H1 (cell line): ENCODE measurements around the gene SHANK1. TPM values are rescaled to one million over a fixed set of nuclear protein-coding genes. Genes with fewer than 3 reads are reported as not detected.
A peak's percentile ranks its signal among the peaks of the same experiment; 100 is the strongest.

Experiments used
- CTCF ChIA-PET: fragments of 300-600 bp; sonication (Branson Sonifier 250); formaldehyde crosslinking; loops from one replicate; lab custom pipeline; 2021; ENCODE audit not compliant: partially characterized antibody; lab: Charles Lee
- POLR2A ChIA-PET: fragments of 300-600 bp; sonication (Branson Sonifier 250); formaldehyde crosslinking; loops from one replicate; lab custom pipeline; 2021; ENCODE audit warnings: inconsistent platforms; ENCODE audit not compliant: partially characterized antibody; lab: Charles Lee
- DNase-seq, 2 experiments: peaks; one replicate each; pipeline versions ENCODE4 v3.0.0 to v3.0.0-alpha.2; 2010 to 2022; ENCODE audit warnings: low spot score in 2 of 2, low read depth in 1 of 2, mixed read lengths in 1 of 2
- FAIRE-seq: peaks from 2 replicates; lab custom pipeline; 2011; peaks lifted over from hg19 to GRCh38; lab: Jason Lieb, UNC
- H2AFZ ChIP-seq: 2 replicates; pipeline ENCODE4 v1.8.1; 2012; ENCODE audit warnings: low read length, inconsistent platforms
- H2AK5ac ChIP-seq: 2 replicates; pipeline ENCODE4 v1.6.1; 2013; ENCODE audit warnings: low read depth, low read length
- H2BK120ac ChIP-seq: replicated peaks from 2 replicates; pipeline ENCODE3; 2013; ENCODE audit warnings: low read depth, low read length, inconsistent platforms
- H2BK12ac ChIP-seq: 2 replicates; pipeline ENCODE4 v1.6.1; 2013; ENCODE audit warnings: low read depth, low read length
- H2BK15ac ChIP-seq: 2 replicates; pipeline ENCODE4 v1.6.1; 2013; ENCODE audit warnings: low read length
- H2BK20ac ChIP-seq: 2 replicates; pipeline ENCODE4 v1.6.1; 2013; ENCODE audit warnings: low read length
- H2BK5ac ChIP-seq: 2 replicates; pipeline ENCODE4 v1.6.1; 2013; ENCODE audit warnings: low read depth, low read length
- H3K14ac ChIP-seq: 2 replicates; pipeline ENCODE4 v1.6.1; 2013; ENCODE audit warnings: inconsistent platforms; ENCODE audit not compliant: insufficient read length
- H3K18ac ChIP-seq: 2 replicates; pipeline ENCODE4 v1.6.1; 2013; ENCODE audit warnings: low read length; ENCODE audit errors: extremely low read depth
- H3K23ac ChIP-seq: 2 replicates; pipeline ENCODE4 v1.6.1; 2013; ENCODE audit warnings: inconsistent platforms; ENCODE audit not compliant: insufficient read length
- H3K23me2 ChIP-seq: 2 replicates; pipeline ENCODE4 v1.6.1; 2013; ENCODE audit warnings: low read depth, low read length
- H3K27ac ChIP-seq: 2 replicates; pipeline ENCODE4 v1.6.1; 2011; ENCODE audit warnings: low read depth, low read length, inconsistent platforms
- H3K27me3 ChIP-seq, 4 experiments: replicated peaks in 1 of 4; 1 replicate in 1 of 4; 2 replicates in 3 of 4; pipeline versions ENCODE4 v1.6.1 to v1.8.1; 2011 to 2013; ENCODE audit warnings: low read length in 3 of 4, mild to moderate bottlenecking in 3 of 4, inconsistent platforms in 2 of 4, mixed read lengths in 2 of 4, moderate library complexity in 1 of 4; ENCODE audit not compliant: control insufficient read depth in 3 of 4, insufficient read depth in 3 of 4; ENCODE audit errors: extremely low read depth in 1 of 4
- H3K36me3 ChIP-seq, 4 experiments: 2 replicates each; pipeline versions ENCODE4 v1.6.1 to v1.8.1; 2011 to 2013; ENCODE audit warnings: mild to moderate bottlenecking in 4 of 4, low read length in 3 of 4, moderate library complexity in 2 of 4, control low read depth in 1 of 4, inconsistent platforms in 1 of 4; ENCODE audit not compliant: insufficient read depth in 4 of 4, control insufficient read depth in 2 of 4
- H3K4ac ChIP-seq: replicated peaks from 2 replicates; pipeline ENCODE3; 2013; ENCODE audit warnings: low read length, low read depth, mixed read lengths, inconsistent platforms; ENCODE audit not compliant: insufficient read length
- H3K4me1 ChIP-seq, 4 experiments: replicated peaks in 1 of 4; 1 replicate in 1 of 4; 2 replicates in 3 of 4; pipeline versions ENCODE4 v1.6.1 to v1.8.1; 2011 to 2013; ENCODE audit warnings: low read length in 3 of 4, inconsistent platforms in 2 of 4, mixed read lengths in 1 of 4; ENCODE audit not compliant: insufficient read depth in 4 of 4, control insufficient read depth in 3 of 4
- H3K4me2 ChIP-seq, 2 experiments: 2 replicates each; pipeline versions ENCODE4 v1.6.1 to v1.8.1; 2011 to 2013; ENCODE audit warnings: low read depth in 2 of 2, low read length in 2 of 2, control low read depth in 1 of 2, inconsistent platforms in 1 of 2, mild to moderate bottlenecking in 1 of 2; ENCODE audit not compliant: insufficient read depth in 1 of 2
- H3K4me3 ChIP-seq, 4 experiments: fragments of 200-600, 300-600 bp in 1 of 4; sonication (generic), shearing (Covaris generic), sonication (Bioruptor Twin) in 1 of 4; 2 replicates each; pipeline versions ENCODE4 v1.5.1 to v1.8.1; 2011 to 2016; ENCODE audit warnings: low read length in 4 of 4, low read depth in 3 of 4, control low read depth in 2 of 4, inconsistent platforms in 2 of 4, mild to moderate bottlenecking in 2 of 4, mixed read lengths in 1 of 4, moderate library complexity in 1 of 4; ENCODE audit not compliant: insufficient read depth in 2 of 4; ENCODE audit errors: extremely low read depth in 1 of 4
- H3K56ac ChIP-seq: replicated peaks from 2 replicates; pipeline ENCODE3; 2013; ENCODE audit warnings: low read depth, mild to moderate bottlenecking, mixed read lengths, low read length, inconsistent platforms; ENCODE audit not compliant: insufficient read length
- H3K79me1 ChIP-seq: 2 replicates; pipeline ENCODE4 v1.6.1; 2013; ENCODE audit warnings: low read depth, low read length, control low read depth
- H3K79me2 ChIP-seq, 2 experiments: 2 replicates each; pipeline versions ENCODE4 v1.6.1 to v1.8.1; 2012 to 2013; ENCODE audit warnings: low read length in 2 of 2, mild to moderate bottlenecking in 2 of 2, inconsistent platforms in 1 of 2; ENCODE audit not compliant: insufficient read depth in 2 of 2, control insufficient read depth in 1 of 2
- H3K9ac ChIP-seq, 4 experiments: replicated peaks in 1 of 4; 1 replicate in 1 of 4; 2 replicates in 3 of 4; pipeline versions ENCODE4 v1.6.1 to v1.8.1; 2011 to 2013; ENCODE audit warnings: low read depth in 3 of 4, low read length in 3 of 4, control low read depth in 2 of 4, mild to moderate bottlenecking in 2 of 4, moderate library complexity in 2 of 4, inconsistent platforms in 1 of 4; ENCODE audit errors: extremely low read depth in 1 of 4
- H3K9me3 ChIP-seq, 2 experiments: 2 replicates each; pipeline versions ENCODE4 v1.6.1 to v1.8.1; 2012 to 2013; ENCODE audit warnings: mild to moderate bottlenecking in 2 of 2, moderate library complexity in 2 of 2, control low read depth in 1 of 2, inconsistent platforms in 1 of 2, low read depth in 1 of 2, low read length in 1 of 2, mixed read lengths in 1 of 2; ENCODE audit not compliant: insufficient read depth in 2 of 2
- H4K20me1 ChIP-seq, 2 experiments: replicated peaks in 1 of 2; 2 replicates each; pipeline versions ENCODE3 to v1.8.1; 2011 to 2013; ENCODE audit warnings: inconsistent platforms in 2 of 2, low read length in 2 of 2, mild to moderate bottlenecking in 1 of 2; ENCODE audit not compliant: insufficient read depth in 2 of 2, control insufficient read depth in 1 of 2
- H4K5ac ChIP-seq: 2 replicates; pipeline ENCODE4 v1.6.1; 2013; ENCODE audit warnings: low read length, low read depth, mixed read lengths, inconsistent platforms; ENCODE audit not compliant: insufficient read length
- H4K8ac ChIP-seq: 2 replicates; pipeline ENCODE4 v1.8.0; 2013; ENCODE audit warnings: mild to moderate bottlenecking, moderate library complexity, low read length, inconsistent platforms; ENCODE audit not compliant: insufficient read depth; ENCODE audit errors: extremely low read depth
- H4K91ac ChIP-seq: replicated peaks from 2 replicates; pipeline ENCODE3; 2013; ENCODE audit warnings: low read length, mixed read lengths, inconsistent platforms; ENCODE audit not compliant: insufficient read length
- EP300 ChIP-seq, 2 experiments: IDR thresholded peaks; 1 replicate in 1 of 2; 2 replicates in 1 of 2; pipeline ENCODE4 v1.6.1; 2011 to 2012; ENCODE audit warnings: low read depth in 2 of 2, low read length in 2 of 2, mild to moderate bottlenecking in 2 of 2, borderline replicate concordance in 1 of 2, inconsistent platforms in 1 of 2, moderate library complexity in 1 of 2
- JUND ChIP-seq: IDR thresholded peaks from 2 replicates; pipeline ENCODE4 v1.6.1; 2011; ENCODE audit warnings: mild to moderate bottlenecking, improper control_type of control experiment, low read length
- KDM1A ChIP-seq: fragments of 200-600, 300-600 bp; sonication (generic); IDR thresholded peaks from 2 replicates; pipeline ENCODE4 v1.7.1; 2016; ENCODE audit warnings: mild to moderate bottlenecking, low read length, borderline replicate concordance
- POU5F1 ChIP-seq: IDR thresholded peaks from 2 replicates; pipeline ENCODE4 v1.6.1; 2011; ENCODE audit warnings: low read depth, mild to moderate bottlenecking, low read length, moderate library complexity
- RNF2 ChIP-seq: fragments of 200-900, 300-1000 bp; sonication (generic); IDR thresholded peaks from 2 replicates; pipeline ENCODE4 v1.7.1; 2016; ENCODE audit warnings: borderline replicate concordance, low read depth, mild to moderate bottlenecking, antibody characterized with exemption, low read length; ENCODE audit not compliant: poor library complexity, severe bottlenecking; ENCODE audit errors: missing control alignments
- ZNF274 ChIP-seq: IDR thresholded peaks from 2 replicates; pipeline ENCODE4 v1.7.0; 2012; ENCODE audit warnings: low read length, borderline replicate concordance; ENCODE audit errors: extremely low read depth
- WGBS, 2 experiments: shearing (Covaris generic) in 1 of 2; methylation state at CpG; one replicate each; pipeline versions ENCODE4 v1.1.6 to v1.1.7; 2013 to 2015; ENCODE audit warnings: low lambda C conversion rate in 2 of 2, mixed read lengths in 2 of 2, inconsistent platforms in 1 of 2, low coverage in 1 of 2, missing lambda C conversion rate in 1 of 2; ENCODE audit not compliant: insufficient replicate concordance in 2 of 2, insufficient coverage in 1 of 2, insufficient read length in 1 of 2; ENCODE audit errors: extremely low coverage in 1 of 2, missing lambda C conversion rate in 1 of 2; 5-methylcytosine and 5-hydroxymethylcytosine counted together
- polyA plus RNA-seq, 7 experiments: library from polyadenylated mRNA; depleted of rRNA in 3 of 7; stranded (reverse) in 5 of 7; unstranded in 2 of 7; fragments of >200 nt in 5 of 7; fragments of 200-250 nt in 2 of 7; gene quantifications; 1 replicate in 5 of 7; 2 replicates in 1 of 7; 4 replicates in 1 of 7; pipeline versions ENCODE4 v1.2.1 to v1.2.3, GENCODE V29; 2011 to 2013; ENCODE audit warnings: missing spikeins in 2 of 7, mixed read lengths in 2 of 7
- total RNA-seq: library from RNA; stranded (reverse); fragmentation: NEBNext Ultra II Directional; extraction: Animal tissue kit (Norgen Biotek cat#: 25700); gene quantifications from 2 replicates; pipeline ENCODE4 v1.2.1, GENCODE V29; 2021
- TF ChIP-seq, protein P1 (sequence below), 3 experiments: IDR thresholded peaks; 1 replicate in 2 of 3; 2 replicates in 1 of 3; pipeline versions ENCODE4 v1.5.1 to v1.6.1; 2011; ENCODE audit warnings: low read length in 3 of 3, mild to moderate bottlenecking in 3 of 3, inconsistent platforms in 2 of 3, low read depth in 1 of 3, moderate library complexity in 1 of 3; ENCODE audit not compliant: insufficient read depth in 1 of 3; ENCODE audit errors: control extremely low read depth in 1 of 3

The SHANK1 gene
- total and polyA plus RNA-seq, 2 of the 8 experiments (the other 6 are each of a cell fraction or from before 2014, with no cell fraction given): 1.1 to 3.7 TPM

DNA sequence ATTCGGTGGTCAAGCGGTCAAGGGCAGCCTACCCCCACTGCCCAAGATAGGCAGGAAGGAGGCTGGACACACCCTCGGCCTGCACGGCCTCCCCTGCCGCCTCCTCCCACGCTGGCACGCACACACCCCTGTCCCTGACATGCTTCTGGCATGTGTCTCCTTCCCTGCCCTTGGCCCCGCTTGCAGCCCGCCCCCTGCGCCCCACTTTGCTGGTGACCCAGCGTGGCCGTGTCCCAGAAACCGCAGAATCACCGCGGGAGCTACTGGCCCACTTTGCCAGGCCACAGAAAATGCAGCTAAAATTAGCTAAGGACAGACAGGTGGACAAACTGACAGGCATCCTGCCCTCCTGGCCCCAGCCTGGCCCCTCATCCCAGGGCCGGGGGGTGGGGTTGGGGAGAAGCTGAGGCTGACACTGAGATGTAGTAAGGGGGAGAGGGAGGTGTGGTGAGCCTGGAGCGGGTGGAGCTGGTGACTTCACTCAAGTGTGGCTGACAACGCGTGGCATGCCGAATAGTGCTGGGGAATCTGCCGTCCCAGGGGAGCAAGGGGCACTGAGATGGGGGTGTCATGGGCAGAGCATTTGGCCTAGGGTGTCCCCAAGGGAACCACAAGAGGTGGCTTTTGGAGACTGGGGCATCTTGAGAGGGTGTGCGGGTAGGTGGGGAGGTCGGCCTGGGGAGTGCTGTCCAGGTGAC is 2.4 kb downstream of the SHANK1 start:
- Histone ChIP-seq H3K4ac (no peak overlapping the region), H3K79me2 (no peaks in the 10 kb centered on the region), H3K9ac (no peak overlapping the region), H4K5ac (no peak overlapping the region), H2AK5ac (0 out of 2 replicates have a peak overlapping the region, but pooled peaks have one; percentile 45), H2AFZ (no peak overlapping the region), H3K79me1 (no peaks in the 10 kb centered on the region), H2BK12ac (0 out of 2 replicates have a peak overlapping the region, but pooled peaks have one; percentile 75), H3K27ac (no peak overlapping the region), H3K36me3 (no peaks in the 10 kb centered on the region; a peak in 2 of 8 replicates), H4K8ac (no peak overlapping the region), H3K18ac (no peak overlapping the region), H4K20me1 (peaks cover 3 to 4% of the 10 kb centered on the region in 2 experiments), H3K56ac (no peak overlapping the region), H4K91ac (no peak overlapping the region), H2BK15ac (peak overlapping the region; percentile 19; the same call in 1 of the 2 replicates), H3K23ac (no peak overlapping the region), H3K4me1 (peaks cover 5 to 21% (median 11%) of the 10 kb centered on the region in 4 experiments), H3K27me3 (peaks cover 0 to 23% (median 13%) of the 10 kb centered on the region in 4 experiments; a peak in 6 of 7 replicates), H3K14ac (no peak overlapping the region), H2BK20ac (0 out of 2 replicates have a peak overlapping the region, but pooled peaks have one; percentile 21), H2BK120ac (no peak overlapping the region), H2BK5ac (peak overlapping the region; percentile 35; the same call in 1 of the 2 replicates), H3K4me2 (peak overlapping the region; percentile 49 to 64), H3K23me2 (peaks cover 3% of the 10 kb centered on the region; the same call in 1 of the 2 replicates), H3K9me3 (no peaks in the 10 kb centered on the region), H3K4me3 (peak overlapping the region in 1 of 4 experiments; percentile 94; a peak in 1 of 8 replicates)
- FAIRE-seq (no peak), DNase-seq (no peak)
- 83% methylated on average over 19 of the region's 23 CpGs; no CpG with 5 or more reads in 1 of the 2 experiments for WGBS, 2 experiments
- ChIA-PET CTCF (interaction anchor here (0.5 to 2.1 kb wide), 9 partner anchors 8 to 168 kb away, joined by 3 to 7 read pairs (median 4); no protein-coding TSS in a partner anchor), POLR2A (interaction anchor here (0.7 to 1.7 kb wide), 7 partner anchors 12 to 152 kb away, joined by 3 to 4 read pairs (median 4); no protein-coding TSS in a partner anchor)
- TF ChIP-seq EP300 (IDR thresholded peaks at IDR 0.05; ENCODE audit: borderline replicate concordance in 1 of 2, low read depth in 2 of 2, low read length in 2 of 2) (no peak), ZNF274 (no peak), RNF2 (no peak), KDM1A (no peak), POU5F1 (no peak), JUND (no peak)
- TF ChIP-seq, protein P1, sequence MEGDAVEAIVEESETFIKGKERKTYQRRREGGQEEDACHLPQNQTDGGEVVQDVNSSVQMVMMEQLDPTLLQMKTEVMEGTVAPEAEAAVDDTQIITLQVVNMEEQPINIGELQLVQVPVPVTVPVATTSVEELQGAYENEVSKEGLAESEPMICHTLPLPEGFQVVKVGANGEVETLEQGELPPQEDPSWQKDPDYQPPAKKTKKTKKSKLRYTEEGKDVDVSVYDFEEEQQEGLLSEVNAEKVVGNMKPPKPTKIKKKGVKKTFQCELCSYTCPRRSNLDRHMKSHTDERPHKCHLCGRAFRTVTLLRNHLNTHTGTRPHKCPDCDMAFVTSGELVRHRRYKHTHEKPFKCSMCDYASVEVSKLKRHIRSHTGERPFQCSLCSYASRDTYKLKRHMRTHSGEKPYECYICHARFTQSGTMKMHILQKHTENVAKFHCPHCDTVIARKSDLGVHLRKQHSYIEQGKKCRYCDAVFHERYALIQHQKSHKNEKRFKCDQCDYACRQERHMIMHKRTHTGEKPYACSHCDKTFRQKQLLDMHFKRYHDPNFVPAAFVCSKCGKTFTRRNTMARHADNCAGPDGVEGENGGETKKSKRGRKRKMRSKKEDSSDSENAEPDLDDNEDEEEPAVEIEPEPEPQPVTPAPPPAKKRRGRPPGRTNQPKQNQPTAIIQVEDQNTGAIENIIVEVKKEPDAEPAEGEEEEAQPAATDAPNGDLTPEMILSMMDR (IDR thresholded peaks at IDR 0.05; ENCODE audit: control extremely low read depth in 1 of 3, insufficient read depth in 1 of 3, low read depth in 1 of 3, low read length in 3 of 3): no peak
